WTC11 (cell line): ENCODE results near the gene MAFB. TPM values are rescaled to one million over a fixed set of nuclear protein-coding genes. Genes with fewer than 3 reads are reported as not detected.

ENCODE experiments used
- ATAC-seq: fragments of 200-7000 bp; cut with Tn5 transposase; 2 replicates; pipeline ENCODE4 v1.10.0; 2021; ENCODE audit warnings: mild to moderate bottlenecking, moderate library complexity
- CTCF ChIA-PET: fragments of 300-600 bp; sonication (Branson Sonifier 250); formaldehyde crosslinking; loops from one replicate; lab custom pipeline; 2021; ENCODE audit warnings: antibody characterized with exemption; lab: Charles Lee
- POLR2A ChIA-PET: fragments of 350-600 bp; sonication (Branson Sonifier 250); formaldehyde crosslinking; loops from one replicate; lab custom pipeline; 2021; ENCODE audit warnings: antibody characterized with exemption; lab: Charles Lee
- DNase-seq: peaks from one replicate; pipeline ENCODE4 v3.0.0; 2021; ENCODE audit warnings: low spot score
- H3K27ac Mint-ChIP-seq: 2 replicates; pipeline ENCODE4 v1.8.0; 2021; ENCODE audit warnings: mixed read lengths
- H3K27me3 Mint-ChIP-seq: 2 replicates; pipeline ENCODE4 v1.8.0; 2021; ENCODE audit warnings: low read depth, mild to moderate bottlenecking, moderate library complexity, mixed read lengths
- H3K36me3 Mint-ChIP-seq: 2 replicates; pipeline ENCODE4 v1.8.0; 2021; ENCODE audit warnings: mixed read lengths
- H3K4me1 Mint-ChIP-seq: 2 replicates; pipeline ENCODE4 v1.8.0; 2022; ENCODE audit warnings: mixed read lengths
- H3K4me3 Mint-ChIP-seq: 2 replicates; pipeline ENCODE4 v1.8.0; 2021; ENCODE audit warnings: mild to moderate bottlenecking, moderate library complexity, mixed read lengths
- H3K9me3 Mint-ChIP-seq: 2 replicates; pipeline ENCODE4 v1.8.0; 2021; ENCODE audit warnings: mixed read lengths
- ATF1 ChIP-seq: sonication (generic); formaldehyde crosslinking; IDR thresholded peaks from 2 replicates; pipeline ENCODE4 v1.8.1; 2023; ENCODE audit warnings: mild to moderate bottlenecking, moderate library complexity, missing genetic modification reagents
- CREM ChIP-seq: sonication (generic); formaldehyde crosslinking; IDR thresholded peaks from 2 replicates; pipeline ENCODE4 v1.8.1; 2022; ENCODE audit warnings: mild to moderate bottlenecking, missing genetic modification reagents, moderate library complexity
- ESRRA ChIP-seq: sonication (generic); formaldehyde crosslinking; IDR thresholded peaks from 2 replicates; pipeline ENCODE4 v1.8.1; 2022; ENCODE audit warnings: mild to moderate bottlenecking, missing genetic modification reagents, borderline replicate concordance
- FOXP1 ChIP-seq: sonication (generic); formaldehyde crosslinking; IDR thresholded peaks from 2 replicates; pipeline ENCODE4 v1.8.0; 2022; ENCODE audit warnings: missing genetic modification reagents, mild to moderate bottlenecking, moderate library complexity, borderline replicate concordance
- HMGA2 ChIP-seq: fragments of 250-450 bp; sonication (Bioruptor Pico); IDR thresholded peaks from 2 replicates; pipeline ENCODE4 v1.4.0; 2021; ENCODE audit warnings: mild to moderate bottlenecking, moderate library complexity
- JUN ChIP-seq: sonication (generic); formaldehyde crosslinking; IDR thresholded peaks from 2 replicates; pipeline ENCODE4 v1.8.0; 2023; ENCODE audit warnings: mild to moderate bottlenecking, missing genetic modification reagents
- NR1H2 ChIP-seq: sonication (generic); formaldehyde crosslinking; IDR thresholded peaks from 2 replicates; pipeline ENCODE4 v1.9.0; 2021; ENCODE audit warnings: mild to moderate bottlenecking, moderate library complexity, missing genetic modification reagents
- OVOL2 ChIP-seq: fragments of 250-450 bp; sonication (Bioruptor Pico); IDR thresholded peaks from 2 replicates; pipeline ENCODE4 v1.9.0; 2021; ENCODE audit warnings: mild to moderate bottlenecking, borderline replicate concordance
- PRRX2 ChIP-seq: fragments of 250-450 bp; sonication (Bioruptor Pico); IDR thresholded peaks from 2 replicates; pipeline ENCODE4 v1.8.0; 2021; ENCODE audit warnings: mild to moderate bottlenecking
- RELA ChIP-seq: sonication (generic); formaldehyde crosslinking; IDR thresholded peaks from 2 replicates; pipeline ENCODE4 v1.8.1; 2022; ENCODE audit warnings: missing genetic modification reagents, mild to moderate bottlenecking, borderline replicate concordance
- TP53 ChIP-seq: sonication (generic); formaldehyde crosslinking; IDR thresholded peaks from 2 replicates; pipeline ENCODE4 v1.8.1; 2023; ENCODE audit warnings: mild to moderate bottlenecking, missing genetic modification reagents
- ZNF263 ChIP-seq: sonication (generic); formaldehyde crosslinking; IDR thresholded peaks from 2 replicates; pipeline ENCODE4 v1.8.1; 2022; ENCODE audit warnings: low read depth, mild to moderate bottlenecking, moderate library complexity, missing genetic modification reagents
- ZNF423 ChIP-seq: fragments of 250-450 bp; sonication (Bioruptor Pico); IDR thresholded peaks from 2 replicates; pipeline ENCODE4 v2.1.2; 2022; ENCODE audit warnings: mild to moderate bottlenecking, moderate library complexity
- total RNA-seq: library from RNA; stranded (reverse); gene quantifications from 3 replicates; pipeline ENCODE4 v1.2.3, GENCODE V29; 2021
- TF ChIP-seq, protein P1 (sequence below): sonication (generic); formaldehyde crosslinking; IDR thresholded peaks from 2 replicates; pipeline ENCODE4 v1.8.1; 2023; ENCODE audit warnings: mild to moderate bottlenecking, missing genetic modification reagents
- TF ChIP-seq, protein P2 (sequence below): sonication (generic); formaldehyde crosslinking; IDR thresholded peaks from 2 replicates; pipeline ENCODE4 v1.8.0; 2022; ENCODE audit warnings: mild to moderate bottlenecking, missing genetic modification reagents
- TF ChIP-seq, protein P3 (sequence below): sonication (generic); formaldehyde crosslinking; IDR thresholded peaks from 2 replicates; pipeline ENCODE4 v1.8.0; 2023; ENCODE audit warnings: missing genetic modification reagents, mild to moderate bottlenecking, borderline replicate concordance
- TF ChIP-seq, protein P4 (sequence below): fragments of 250-450 bp; sonication (Bioruptor Pico); IDR thresholded peaks from 2 replicates; pipeline ENCODE4 v1.9.0; 2021; ENCODE audit warnings: mild to moderate bottlenecking, borderline replicate concordance

MAFB gene
- total RNA-seq, 1 experiment from 2014 or later, result 5.3 TPM

DNA sequence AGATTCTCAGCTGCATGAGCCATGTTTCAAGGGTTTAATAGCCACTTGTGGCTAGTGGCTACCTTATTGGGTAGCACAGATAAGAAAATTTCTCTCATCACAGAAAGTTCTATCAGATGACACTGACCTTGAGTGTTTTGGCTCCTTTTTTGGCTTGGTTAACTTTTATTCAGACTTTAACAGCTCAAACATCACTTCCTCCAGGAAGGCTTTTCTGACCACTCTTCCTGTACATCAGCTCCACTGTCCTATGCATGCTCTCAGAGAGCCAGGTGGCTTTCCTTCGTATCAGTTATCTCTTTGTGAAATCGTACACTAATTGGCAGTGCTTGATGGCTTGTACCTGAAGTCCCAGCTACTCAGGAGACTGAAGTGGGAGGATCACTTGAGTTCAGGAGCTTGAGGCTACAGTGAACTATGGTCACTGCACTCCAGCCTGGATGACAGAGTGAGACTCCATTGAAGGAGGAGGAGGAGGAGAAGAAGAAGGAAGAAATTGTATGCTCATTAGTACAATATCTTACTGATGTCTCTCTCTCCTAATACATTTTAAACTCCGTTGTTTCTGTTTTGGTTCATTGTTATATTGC lies 10.7 kb downstream of the MAFB start:
- H3K27me3 Mint-ChIP-seq, result peaks cover 64% of the 10 kb centered on the region
- TF ChIP-seq ATF1 (CRISPR knock-in tag) (no peak), OVOL2 (CRISPR knock-in tag) (no peak), TP53 (CRISPR knock-in tag) (no peak), PRRX2 (CRISPR knock-in tag) (no peak), FOXP1 (CRISPR knock-in tag) (no peak), JUN (CRISPR knock-in tag) (no peak), NR1H2 (no peak), ZNF423 (CRISPR knock-in tag) (no peak), ZNF263 (no peak), RELA (CRISPR knock-in tag) (no peak), ESRRA (CRISPR knock-in tag) (no peak), CREM (no peak), HMGA2 (CRISPR knock-in tag) (no peak)
- TF ChIP-seq, protein P1, sequence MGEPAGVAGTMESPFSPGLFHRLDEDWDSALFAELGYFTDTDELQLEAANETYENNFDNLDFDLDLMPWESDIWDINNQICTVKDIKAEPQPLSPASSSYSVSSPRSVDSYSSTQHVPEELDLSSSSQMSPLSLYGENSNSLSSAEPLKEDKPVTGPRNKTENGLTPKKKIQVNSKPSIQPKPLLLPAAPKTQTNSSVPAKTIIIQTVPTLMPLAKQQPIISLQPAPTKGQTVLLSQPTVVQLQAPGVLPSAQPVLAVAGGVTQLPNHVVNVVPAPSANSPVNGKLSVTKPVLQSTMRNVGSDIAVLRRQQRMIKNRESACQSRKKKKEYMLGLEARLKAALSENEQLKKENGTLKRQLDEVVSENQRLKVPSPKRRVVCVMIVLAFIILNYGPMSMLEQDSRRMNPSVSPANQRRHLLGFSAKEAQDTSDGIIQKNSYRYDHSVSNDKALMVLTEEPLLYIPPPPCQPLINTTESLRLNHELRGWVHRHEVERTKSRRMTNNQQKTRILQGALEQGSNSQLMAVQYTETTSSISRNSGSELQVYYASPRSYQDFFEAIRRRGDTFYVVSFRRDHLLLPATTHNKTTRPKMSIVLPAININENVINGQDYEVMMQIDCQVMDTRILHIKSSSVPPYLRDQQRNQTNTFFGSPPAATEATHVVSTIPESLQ (CRISPR knock-in tag), result no peak
- TF ChIP-seq, protein P2, sequence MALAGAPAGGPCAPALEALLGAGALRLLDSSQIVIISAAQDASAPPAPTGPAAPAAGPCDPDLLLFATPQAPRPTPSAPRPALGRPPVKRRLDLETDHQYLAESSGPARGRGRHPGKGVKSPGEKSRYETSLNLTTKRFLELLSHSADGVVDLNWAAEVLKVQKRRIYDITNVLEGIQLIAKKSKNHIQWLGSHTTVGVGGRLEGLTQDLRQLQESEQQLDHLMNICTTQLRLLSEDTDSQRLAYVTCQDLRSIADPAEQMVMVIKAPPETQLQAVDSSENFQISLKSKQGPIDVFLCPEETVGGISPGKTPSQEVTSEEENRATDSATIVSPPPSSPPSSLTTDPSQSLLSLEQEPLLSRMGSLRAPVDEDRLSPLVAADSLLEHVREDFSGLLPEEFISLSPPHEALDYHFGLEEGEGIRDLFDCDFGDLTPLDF (CRISPR knock-in tag), result no peak
- TF ChIP-seq, protein P3, sequence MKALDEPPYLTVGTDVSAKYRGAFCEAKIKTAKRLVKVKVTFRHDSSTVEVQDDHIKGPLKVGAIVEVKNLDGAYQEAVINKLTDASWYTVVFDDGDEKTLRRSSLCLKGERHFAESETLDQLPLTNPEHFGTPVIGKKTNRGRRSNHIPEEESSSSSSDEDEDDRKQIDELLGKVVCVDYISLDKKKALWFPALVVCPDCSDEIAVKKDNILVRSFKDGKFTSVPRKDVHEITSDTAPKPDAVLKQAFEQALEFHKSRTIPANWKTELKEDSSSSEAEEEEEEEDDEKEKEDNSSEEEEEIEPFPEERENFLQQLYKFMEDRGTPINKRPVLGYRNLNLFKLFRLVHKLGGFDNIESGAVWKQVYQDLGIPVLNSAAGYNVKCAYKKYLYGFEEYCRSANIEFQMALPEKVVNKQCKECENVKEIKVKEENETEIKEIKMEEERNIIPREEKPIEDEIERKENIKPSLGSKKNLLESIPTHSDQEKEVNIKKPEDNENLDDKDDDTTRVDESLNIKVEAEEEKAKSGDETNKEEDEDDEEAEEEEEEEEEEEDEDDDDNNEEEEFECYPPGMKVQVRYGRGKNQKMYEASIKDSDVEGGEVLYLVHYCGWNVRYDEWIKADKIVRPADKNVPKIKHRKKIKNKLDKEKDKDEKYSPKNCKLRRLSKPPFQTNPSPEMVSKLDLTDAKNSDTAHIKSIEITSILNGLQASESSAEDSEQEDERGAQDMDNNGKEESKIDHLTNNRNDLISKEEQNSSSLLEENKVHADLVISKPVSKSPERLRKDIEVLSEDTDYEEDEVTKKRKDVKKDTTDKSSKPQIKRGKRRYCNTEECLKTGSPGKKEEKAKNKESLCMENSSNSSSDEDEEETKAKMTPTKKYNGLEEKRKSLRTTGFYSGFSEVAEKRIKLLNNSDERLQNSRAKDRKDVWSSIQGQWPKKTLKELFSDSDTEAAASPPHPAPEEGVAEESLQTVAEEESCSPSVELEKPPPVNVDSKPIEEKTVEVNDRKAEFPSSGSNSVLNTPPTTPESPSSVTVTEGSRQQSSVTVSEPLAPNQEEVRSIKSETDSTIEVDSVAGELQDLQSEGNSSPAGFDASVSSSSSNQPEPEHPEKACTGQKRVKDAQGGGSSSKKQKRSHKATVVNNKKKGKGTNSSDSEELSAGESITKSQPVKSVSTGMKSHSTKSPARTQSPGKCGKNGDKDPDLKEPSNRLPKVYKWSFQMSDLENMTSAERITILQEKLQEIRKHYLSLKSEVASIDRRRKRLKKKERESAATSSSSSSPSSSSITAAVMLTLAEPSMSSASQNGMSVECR (CRISPR knock-in tag), result no peak
- TF ChIP-seq, protein P4, sequence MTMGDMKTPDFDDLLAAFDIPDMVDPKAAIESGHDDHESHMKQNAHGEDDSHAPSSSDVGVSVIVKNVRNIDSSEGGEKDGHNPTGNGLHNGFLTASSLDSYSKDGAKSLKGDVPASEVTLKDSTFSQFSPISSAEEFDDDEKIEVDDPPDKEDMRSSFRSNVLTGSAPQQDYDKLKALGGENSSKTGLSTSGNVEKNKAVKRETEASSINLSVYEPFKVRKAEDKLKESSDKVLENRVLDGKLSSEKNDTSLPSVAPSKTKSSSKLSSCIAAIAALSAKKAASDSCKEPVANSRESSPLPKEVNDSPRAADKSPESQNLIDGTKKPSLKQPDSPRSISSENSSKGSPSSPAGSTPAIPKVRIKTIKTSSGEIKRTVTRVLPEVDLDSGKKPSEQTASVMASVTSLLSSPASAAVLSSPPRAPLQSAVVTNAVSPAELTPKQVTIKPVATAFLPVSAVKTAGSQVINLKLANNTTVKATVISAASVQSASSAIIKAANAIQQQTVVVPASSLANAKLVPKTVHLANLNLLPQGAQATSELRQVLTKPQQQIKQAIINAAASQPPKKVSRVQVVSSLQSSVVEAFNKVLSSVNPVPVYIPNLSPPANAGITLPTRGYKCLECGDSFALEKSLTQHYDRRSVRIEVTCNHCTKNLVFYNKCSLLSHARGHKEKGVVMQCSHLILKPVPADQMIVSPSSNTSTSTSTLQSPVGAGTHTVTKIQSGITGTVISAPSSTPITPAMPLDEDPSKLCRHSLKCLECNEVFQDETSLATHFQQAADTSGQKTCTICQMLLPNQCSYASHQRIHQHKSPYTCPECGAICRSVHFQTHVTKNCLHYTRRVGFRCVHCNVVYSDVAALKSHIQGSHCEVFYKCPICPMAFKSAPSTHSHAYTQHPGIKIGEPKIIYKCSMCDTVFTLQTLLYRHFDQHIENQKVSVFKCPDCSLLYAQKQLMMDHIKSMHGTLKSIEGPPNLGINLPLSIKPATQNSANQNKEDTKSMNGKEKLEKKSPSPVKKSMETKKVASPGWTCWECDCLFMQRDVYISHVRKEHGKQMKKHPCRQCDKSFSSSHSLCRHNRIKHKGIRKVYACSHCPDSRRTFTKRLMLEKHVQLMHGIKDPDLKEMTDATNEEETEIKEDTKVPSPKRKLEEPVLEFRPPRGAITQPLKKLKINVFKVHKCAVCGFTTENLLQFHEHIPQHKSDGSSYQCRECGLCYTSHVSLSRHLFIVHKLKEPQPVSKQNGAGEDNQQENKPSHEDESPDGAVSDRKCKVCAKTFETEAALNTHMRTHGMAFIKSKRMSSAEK (CRISPR knock-in tag), result no peak

More for the DNA sequence above, 10.7 kb downstream of the MAFB start:
- Mint-ChIP-seq H3K4me3 (no peak overlapping the region), H3K9me3 (no peaks in the 10 kb centered on the region), H3K36me3 (no peaks in the 10 kb centered on the region), H3K27ac (no peak overlapping the region), H3K4me1 (peaks cover 32% of the 10 kb centered on the region)
- CTCF ChIA-PET, result interaction anchor here (1.1 kb wide), 1 partner anchor 285 kb away, joined by 4 read pairs; no protein-coding TSS in a partner anchor
- ATAC-seq, result no peak
- no peak for DNase-seq
- POLR2A ChIA-PET, result no interaction called here
